ENCODE results near the gene SLC15A1. TPM values are rescaled to one million over a fixed set of nuclear protein-coding genes. Genes with fewer than 3 reads are reported as not detected.

The SLC15A1 gene
- total RNA-seq, 1 donor from 2014 or later = not detected

GRCh38 chr13:98691360-98691759 is 61.1 kb downstream of the SLC15A1 start:
- no peak for DNase-seq (ENCODE audit: low spot score)
- Mint-ChIP-seq H3K4me1 (ENCODE audit: low read depth) (peaks cover 5% of the 10 kb centered on the region), H3K4me3 (ENCODE audit: unreplicated experiment) (no peak overlapping the region), H3K9me3 (ENCODE audit: low read depth) (no peaks in the 10 kb centered on the region), H3K27me3 (ENCODE audit: low read depth) (no peaks in the 10 kb centered on the region), H3K36me3 (ENCODE audit: low read depth) (no peaks in the 10 kb centered on the region), H3K27ac (ENCODE audit: unreplicated experiment) (no peak overlapping the region)
- TF ChIP-seq CTCF (IDR thresholded peaks at IDR 0.05) = no peak

- no peak for DNase-seq (ENCODE audit: low spot score)
- H3K27ac Mint-ChIP-seq (ENCODE audit: unreplicated experiment) = no peak overlapping the region
Observed at GRCh38 chr13:98690348-98691022, 62.0 kb downstream of the SLC15A1 start.

GRCh38 chr13:98689347-98689968 is 63.0 kb downstream of the SLC15A1 start:
- no peak for TF ChIP-seq CTCF (IDR thresholded peaks at IDR 0.05)
- H3K27ac Mint-ChIP-seq (ENCODE audit: unreplicated experiment) = no peak overlapping the region
- H3K4me3 Mint-ChIP-seq (ENCODE audit: unreplicated experiment) = no peak overlapping the region
- H3K36me3 Mint-ChIP-seq (ENCODE audit: low read depth) = peaks cover 5% of the 10 kb centered on the region
- H3K9me3 Mint-ChIP-seq (ENCODE audit: low read depth) = no peaks in the 10 kb centered on the region
- no peaks in the 10 kb centered on the region for H3K27me3 Mint-ChIP-seq (ENCODE audit: low read depth)
- H3K4me1 Mint-ChIP-seq (ENCODE audit: low read depth) = peaks cover 5% of the 10 kb centered on the region
- DNase-seq (ENCODE audit: low spot score) = no peak

More at GRCh38 chr13:98690348-98691022, 62.0 kb downstream of the SLC15A1 start:
- peaks cover 5% of the 10 kb centered on the region for H3K4me1 Mint-ChIP-seq (ENCODE audit: low read depth)
- no peak overlapping the region for H3K4me3 Mint-ChIP-seq (ENCODE audit: unreplicated experiment)
- no peaks in the 10 kb centered on the region for H3K9me3 Mint-ChIP-seq (ENCODE audit: low read depth)
- no peaks in the 10 kb centered on the region for H3K27me3 Mint-ChIP-seq (ENCODE audit: low read depth)
- no peak for TF ChIP-seq CTCF (IDR thresholded peaks at IDR 0.05)
- H3K36me3 Mint-ChIP-seq (ENCODE audit: low read depth) = peaks cover 3% of the 10 kb centered on the region

GRCh38 chr13:98688373-98688772 is 64.1 kb downstream of the SLC15A1 start:
- no peak for TF ChIP-seq CTCF (IDR thresholded peaks at IDR 0.05)
- H3K4me3 Mint-ChIP-seq (ENCODE audit: unreplicated experiment) = no peak overlapping the region
- peaks cover 5% of the 10 kb centered on the region for H3K4me1 Mint-ChIP-seq (ENCODE audit: low read depth)
- no peaks in the 10 kb centered on the region for H3K27me3 Mint-ChIP-seq (ENCODE audit: low read depth)
- H3K27ac Mint-ChIP-seq (ENCODE audit: unreplicated experiment) = no peak overlapping the region
- peaks cover 7% of the 10 kb centered on the region for H3K36me3 Mint-ChIP-seq (ENCODE audit: low read depth)
- DNase-seq (ENCODE audit: low spot score) = no peak
- H3K9me3 Mint-ChIP-seq (ENCODE audit: low read depth) = no peaks in the 10 kb centered on the region

GRCh38 chr13:98687319-98687718 is 65.2 kb downstream of the SLC15A1 start:
- H3K9me3 Mint-ChIP-seq (ENCODE audit: low read depth) = no peaks in the 10 kb centered on the region
- DNase-seq (ENCODE audit: low spot score) = no peak
- H3K27me3 Mint-ChIP-seq (ENCODE audit: low read depth) = no peaks in the 10 kb centered on the region
- no peak overlapping the region for H3K4me3 Mint-ChIP-seq (ENCODE audit: unreplicated experiment)
- H3K27ac Mint-ChIP-seq (ENCODE audit: unreplicated experiment) = no peak overlapping the region
- peaks cover 5% of the 10 kb centered on the region for H3K4me1 Mint-ChIP-seq (ENCODE audit: low read depth)
- TF ChIP-seq CTCF (IDR thresholded peaks at IDR 0.05) = no peak
- peaks cover 8% of the 10 kb centered on the region for H3K36me3 Mint-ChIP-seq (ENCODE audit: low read depth)

Measured in chondrocyte (in vitro differentiated cells).